Measurements from ENCODE around the gene ENOX1. TPM values are rescaled to one million over a fixed set of nuclear protein-coding genes. Genes with fewer than 3 reads are reported as not detected.

Gene ENOX1
- total and polyA plus RNA-seq, 4 donors: 0.33 to 7.7 (median 1.1) TPM

- no peak overlapping the region for H3K27ac ChIP-seq (ENCODE audit: low read depth in 1 of 2, low read length in 1 of 2)
- no peak for TF ChIP-seq CTCF (IDR thresholded peaks at IDR 0.05; ENCODE audit: control extremely low read depth, extremely low read depth)
- WGBS, 2 donors: 88 to 92% methylated on average over 3 of the region's 3 CpGs
Observed at GRCh38 chr13:43584751-43585150, 202.0 kb downstream of the ENOX1 start.

GRCh38 chr13:43583321-43583720, 203.5 kb downstream of the ENOX1 start:
- peaks cover 0 to 7% (median 2%) of the 10 kb centered on the region in 5 donors for H3K4me1 ChIP-seq (ENCODE audit: control insufficient read depth in 5 of 5, insufficient read depth in 5 of 5, low read length in 5 of 5)
- H3K27me3 ChIP-seq (ENCODE audit: control insufficient read depth in 3 of 3, insufficient read depth in 3 of 3, low read length in 2 of 3): no peaks in the 10 kb centered on the region
- no peak for TF ChIP-seq CTCF (IDR thresholded peaks at IDR 0.05; ENCODE audit: control extremely low read depth, extremely low read depth)
- no peak for ATAC-seq (ENCODE audit: insufficient read depth, low FRiP score)
- no peak overlapping the region for H3K27ac ChIP-seq (ENCODE audit: low read depth in 1 of 2, low read length in 1 of 2)
- no peak for DNase-seq
- 54 to 58% methylated on average over 1 of the region's 1 CpG for WGBS, 2 donors
- H3K36me3 ChIP-seq (ENCODE audit: control insufficient read depth in 4 of 4, insufficient read depth in 4 of 4, low read length in 4 of 4): no peaks in the 10 kb centered on the region
- H3K4me3 ChIP-seq: no peak overlapping the region
- no peak overlapping the region for H3K9ac ChIP-seq (ENCODE audit: insufficient read depth in 1 of 2, low read length in 2 of 2)
- H3K9me3 ChIP-seq (ENCODE audit: control insufficient read depth in 4 of 4, insufficient read depth in 3 of 4, low read length in 3 of 4): no peaks in the 10 kb centered on the region

More at GRCh38 chr13:43584751-43585150, 202.0 kb downstream of the ENOX1 start:
- ATAC-seq (ENCODE audit: insufficient read depth, low FRiP score): no peak
- no peak overlapping the region for H3K4me3 ChIP-seq
- no peaks in the 10 kb centered on the region for H3K27me3 ChIP-seq (ENCODE audit: control insufficient read depth in 3 of 3, insufficient read depth in 3 of 3, low read length in 2 of 3)
- peaks cover 0 to 9% (median 3%) of the 10 kb centered on the region in 5 donors for H3K4me1 ChIP-seq (ENCODE audit: control insufficient read depth in 5 of 5, insufficient read depth in 5 of 5, low read length in 5 of 5)
- H3K9me3 ChIP-seq (ENCODE audit: control insufficient read depth in 4 of 4, insufficient read depth in 3 of 4, low read length in 3 of 4): no peaks in the 10 kb centered on the region
- no peaks in the 10 kb centered on the region for H3K36me3 ChIP-seq (ENCODE audit: control insufficient read depth in 4 of 4, insufficient read depth in 4 of 4, low read length in 4 of 4)
- H3K9ac ChIP-seq (ENCODE audit: insufficient read depth in 1 of 2, low read length in 2 of 2): no peak overlapping the region
- no peak for DNase-seq

- Histone ChIP-seq H3K36me3 (ENCODE audit: control insufficient read depth in 4 of 4, insufficient read depth in 4 of 4, low read length in 4 of 4) (no peaks in the 10 kb centered on the region), H3K27ac (ENCODE audit: low read depth in 1 of 2, low read length in 1 of 2) (no peak overlapping the region), H3K4me1 (ENCODE audit: control insufficient read depth in 5 of 5, insufficient read depth in 5 of 5, low read length in 5 of 5) (peaks cover 0 to 3% (median 0%) of the 10 kb centered on the region in 5 donors), H3K27me3 (ENCODE audit: control insufficient read depth in 3 of 3, insufficient read depth in 3 of 3, low read length in 2 of 3) (no peaks in the 10 kb centered on the region), H3K9me3 (ENCODE audit: control insufficient read depth in 4 of 4, insufficient read depth in 3 of 4, low read length in 3 of 4) (no peaks in the 10 kb centered on the region), H3K4me3 (no peak overlapping the region), H3K9ac (ENCODE audit: insufficient read depth in 1 of 2, low read length in 2 of 2) (no peak overlapping the region)
- ATAC-seq (ENCODE audit: insufficient read depth, low FRiP score) (no peak), DNase-seq (no peak)
- WGBS, 2 donors: 78 to 88% methylated on average over 4 of the region's 4 CpGs
- no peak for TF ChIP-seq CTCF (IDR thresholded peaks at IDR 0.05; ENCODE audit: control extremely low read depth, extremely low read depth)
Observed at GRCh38 chr13:43580280-43580679, 206.5 kb downstream of the ENOX1 start.

GRCh38 chr13:43579321-43579720, 207.5 kb downstream of the ENOX1 start:
- H3K9ac ChIP-seq (ENCODE audit: insufficient read depth in 1 of 2, low read length in 2 of 2): no peak overlapping the region
- no peaks in the 10 kb centered on the region for H3K36me3 ChIP-seq (ENCODE audit: control insufficient read depth in 4 of 4, insufficient read depth in 4 of 4, low read length in 4 of 4)
- no peak for TF ChIP-seq CTCF (IDR thresholded peaks at IDR 0.05; ENCODE audit: control extremely low read depth, extremely low read depth)
- no peak overlapping the region for H3K27ac ChIP-seq (ENCODE audit: low read depth in 1 of 2, low read length in 1 of 2)
- H3K4me1 ChIP-seq (ENCODE audit: control insufficient read depth in 5 of 5, insufficient read depth in 5 of 5, low read length in 5 of 5): peaks cover 0 to 7% (median 2%) of the 10 kb centered on the region in 5 donors
- no peak for DNase-seq
- no peaks in the 10 kb centered on the region for H3K27me3 ChIP-seq (ENCODE audit: control insufficient read depth in 3 of 3, insufficient read depth in 3 of 3, low read length in 2 of 3)
- ATAC-seq (ENCODE audit: insufficient read depth, low FRiP score): no peak
- no peak overlapping the region for H3K4me3 ChIP-seq
- H3K9me3 ChIP-seq (ENCODE audit: control insufficient read depth in 4 of 4, insufficient read depth in 3 of 4, low read length in 3 of 4): no peaks in the 10 kb centered on the region
